A549 (cell line): ENCODE data around the gene CD79B. TPM values are rescaled to one million over a fixed set of nuclear protein-coding genes. Genes with fewer than 3 reads are reported as not detected.

Experiments used
- ATAC-seq, 2 experiments: fragments of 200-7000 bp in 1 of 2; fragments of >200 bp in 1 of 2; cut with Nextera tagmentation in 1 of 2; cut with Tn5 transposase in 1 of 2; 3 replicates each; pipeline versions ENCODE4 v1.8.0 to v1.9.1; 2018 to 2020; ENCODE audit warnings: mild to moderate bottlenecking in 1 of 2, moderate library complexity in 1 of 2
- CTCF ChIA-PET: fragments of 300-600 bp; sonication (Branson Sonifier 250); formaldehyde crosslinking; extraction: SDS; loops from one replicate; lab custom pipeline; 2021; ENCODE audit warnings: antibody characterized with exemption, inconsistent platforms; lab: Yijun Ruan, JAX
- POLR2A ChIA-PET: fragments of 350-600 bp; formaldehyde crosslinking; extraction: SDS; loops from one replicate; lab custom pipeline; 2021; ENCODE audit warnings: antibody characterized with exemption, inconsistent platforms; lab: Yijun Ruan, JAX
- DNase-seq, 2 experiments: peaks; one replicate each; pipeline versions ENCODE4 v3.0.0 to v3.0.0-alpha.2; 2011 to 2016; ENCODE audit warnings: low read depth in 1 of 2, low spot score in 1 of 2
- FAIRE-seq: peaks from 2 replicates; lab custom pipeline; 2011; peaks lifted over from hg19 to GRCh38; lab: Jason Lieb, UNC
- H3K27ac ChIP-seq, 2 experiments: fragments of >200 bp; sonication (Bioruptor Twin); formaldehyde crosslinking; 3 replicates each; pipeline ENCODE4 v1.5.1; 2016 to 2017
- H3K4me1 ChIP-seq: fragments of >200 bp; sonication (Bioruptor Twin); formaldehyde crosslinking; 3 replicates; pipeline ENCODE4 v1.6.1; 2016
- H3K4me2 ChIP-seq: fragments of >200 bp; sonication (Bioruptor Twin); formaldehyde crosslinking; 3 replicates; pipeline ENCODE4 v1.6.1; 2016
- H3K4me3 ChIP-seq: fragments of >200 bp; sonication (Bioruptor Twin); formaldehyde crosslinking; 3 replicates; pipeline ENCODE4 v1.5.1; 2016
- H3K9me3 ChIP-seq: fragments of >200 bp; sonication (Bioruptor Twin); formaldehyde crosslinking; 3 replicates; pipeline ENCODE4 v1.6.1; 2016
- CBX8 ChIP-seq: fragments of 200-600 bp; sonication (generic); IDR thresholded peaks from 2 replicates; pipeline ENCODE4 v1.6.1; 2016
- EHF ChIP-seq: fragments of 250-450 bp; sonication (Bioruptor Pico); IDR thresholded peaks from 2 replicates; pipeline ENCODE4 v1.5.0; 2020; ENCODE audit warnings: mild to moderate bottlenecking
- EHMT2 ChIP-seq: fragments of 200-600 bp; sonication (generic); IDR thresholded peaks from 2 replicates; pipeline ENCODE4 v1.6.1; 2016; ENCODE audit warnings: antibody characterized with exemption, low read depth, mild to moderate bottlenecking, moderate library complexity
- HEYL ChIP-seq: fragments of 250-450 bp; sonication (Bioruptor Pico); IDR thresholded peaks from 2 replicates; pipeline ENCODE4 v1.8.0; 2021; ENCODE audit warnings: mild to moderate bottlenecking, moderate library complexity
- HMGXB4 ChIP-seq: fragments of 250-450 bp; sonication (Bioruptor Pico); IDR thresholded peaks from 2 replicates; pipeline ENCODE4 v1.5.0; 2021; ENCODE audit warnings: mild to moderate bottlenecking, moderate library complexity, borderline replicate concordance
- HOXB13 ChIP-seq: fragments of 250-450 bp; sonication (Bioruptor Pico); IDR thresholded peaks from 2 replicates; pipeline ENCODE4 v1.5.0; 2020; ENCODE audit warnings: low read depth, mild to moderate bottlenecking, moderate library complexity
- HOXB5 ChIP-seq: fragments of 250-450 bp; sonication (Bioruptor Pico); IDR thresholded peaks from 2 replicates; pipeline ENCODE4 v1.5.0; 2020; ENCODE audit warnings: mild to moderate bottlenecking, moderate library complexity
- JUN ChIP-seq, 2 experiments: fragments of >200 bp; sonication (Bioruptor Twin); formaldehyde crosslinking; IDR thresholded peaks; 2 replicates in 1 of 2; 3 replicates in 1 of 2; pipeline ENCODE4 v1.6.1; 2016 to 2017
- KDM1A ChIP-seq: fragments of 200-600 bp; sonication (generic); IDR thresholded peaks from 2 replicates; pipeline ENCODE4 v1.6.1; 2016; ENCODE audit warnings: low read depth, mild to moderate bottlenecking
- MAZ ChIP-seq: fragments of 150-350 bp; IDR thresholded peaks from 2 replicates; pipeline ENCODE4 v1.6.1; 2014; ENCODE audit warnings: antibody characterized with exemption, low read depth, low read length, borderline replicate concordance
- PHF8 ChIP-seq: fragments of 200-600 bp; sonication (generic); IDR thresholded peaks from 2 replicates; pipeline ENCODE4 v1.6.1; 2016; ENCODE audit warnings: low read depth, mild to moderate bottlenecking, antibody characterized with exemption, moderate library complexity, borderline replicate concordance
- POLR2AphosphoS2 ChIP-seq: conservative IDR thresholded peaks from 2 replicates; pipeline ENCODE4 v1.6.1; 2012; ENCODE audit warnings: low read length, improper control_type of control experiment, inconsistent platforms
- RARB ChIP-seq: fragments of 250-450 bp; sonication (Bioruptor Pico); IDR thresholded peaks from 2 replicates; pipeline ENCODE4 v1.8.0; 2021; ENCODE audit warnings: mild to moderate bottlenecking, moderate library complexity
- REST ChIP-seq: fragments of 200-600 bp; sonication (generic); IDR thresholded peaks from 2 replicates; pipeline ENCODE4 v1.6.1; 2016; ENCODE audit warnings: antibody characterized with exemption, mild to moderate bottlenecking, moderate library complexity
- SMC3 ChIP-seq: fragments of >200 bp; sonication (Bioruptor Twin); formaldehyde crosslinking; IDR thresholded peaks from 3 replicates; pipeline ENCODE4 v1.6.1; 2018; ENCODE audit warnings: inconsistent platforms
- TFCP2L1 ChIP-seq: fragments of 250-450 bp; sonication (Bioruptor Pico); IDR thresholded peaks from 2 replicates; pipeline ENCODE4 v1.5.0; 2021; ENCODE audit warnings: mild to moderate bottlenecking
- TP53 ChIP-seq: fragments of 250-450 bp; sonication (Bioruptor Pico); IDR thresholded peaks from 2 replicates; pipeline ENCODE4 v1.5.0; 2021; ENCODE audit warnings: mild to moderate bottlenecking, moderate library complexity
- USF2 ChIP-seq: fragments of 450-650 bp; IDR thresholded peaks from 2 replicates; pipeline ENCODE4 v1.6.1; 2014; ENCODE audit warnings: antibody characterized with exemption
- ZFP36 ChIP-seq: fragments of 450-650 bp; IDR thresholded peaks from 2 replicates; pipeline ENCODE4 v1.6.1; 2014; ENCODE audit warnings: borderline replicate concordance; ENCODE audit not compliant: partially characterized antibody
- ZNF302 ChIP-seq: fragments of 250-450 bp; sonication (Bioruptor Pico); IDR thresholded peaks from 2 replicates; pipeline ENCODE4 v1.9.0; 2021; ENCODE audit warnings: inconsistent platforms, mild to moderate bottlenecking, moderate library complexity
- WGBS: methylation state at CpG from one replicate; pipeline ENCODE4 v1.1.6; 2017; ENCODE audit errors: missing lambda C conversion rate; 5-methylcytosine and 5-hydroxymethylcytosine counted together
- polyA plus RNA-seq, 4 experiments: library from polyadenylated mRNA; depleted of rRNA in 3 of 4; stranded (reverse); fragments of >200 nt; fragmentation: RNase III in 1 of 4; extraction: RNeasy Plus Mini Kit Qiagen cat#74134 plus additional on column Dnase treatment in 1 of 4; gene quantifications; 2 replicates in 3 of 4; 3 replicates in 1 of 4; pipeline ENCODE4 v1.2.3, GENCODE V29; 2011 to 2017
- TF ChIP-seq, protein P1 (sequence below): fragments of 150-350 bp; IDR thresholded peaks from 2 replicates; pipeline ENCODE4 v1.6.1; 2014; ENCODE audit warnings: low read depth, mild to moderate bottlenecking, low read length

Gene CD79B
- polyA plus RNA-seq, 2 of the 4 experiments (the other 2 are of a cell fraction): 0.14 TPM; not detected in 1

- H3K4me2 ChIP-seq: peak within 1 kb of the TSS; percentile 71
- TF ChIP-seq ZNF302 (CRISPR knock-in tag) (no peak), POLR2AphosphoS2 (no peak), EHMT2 (no peak), HEYL (no peak), TP53 (no peak), USF2 (no peak), JUN (IDR thresholded peaks at IDR 0.05) (no peak), HOXB5 (CRISPR knock-in tag) (no peak), MAZ (no peak), KDM1A (no peak), REST (no peak), RARB (no peak), HMGXB4 (no peak), EHF (CRISPR knock-in tag) (no peak)
- TF ChIP-seq, protein P1, sequence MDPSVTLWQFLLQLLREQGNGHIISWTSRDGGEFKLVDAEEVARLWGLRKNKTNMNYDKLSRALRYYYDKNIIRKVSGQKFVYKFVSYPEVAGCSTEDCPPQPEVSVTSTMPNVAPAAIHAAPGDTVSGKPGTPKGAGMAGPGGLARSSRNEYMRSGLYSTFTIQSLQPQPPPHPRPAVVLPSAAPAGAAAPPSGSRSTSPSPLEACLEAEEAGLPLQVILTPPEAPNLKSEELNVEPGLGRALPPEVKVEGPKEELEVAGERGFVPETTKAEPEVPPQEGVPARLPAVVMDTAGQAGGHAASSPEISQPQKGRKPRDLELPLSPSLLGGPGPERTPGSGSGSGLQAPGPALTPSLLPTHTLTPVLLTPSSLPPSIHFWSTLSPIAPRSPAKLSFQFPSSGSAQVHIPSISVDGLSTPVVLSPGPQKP: no peak
- no peak within 1 kb of the TSS for H3K4me3 ChIP-seq
- POLR2A ChIA-PET: interaction anchor here (1.6 kb wide), 1 partner anchor 173 kb away, joined by 5 read pairs; no protein-coding TSS in a partner anchor
- CTCF ChIA-PET: interaction anchor here (1.2 to 9.3 kb wide), 7 partner anchors 8 to 56 kb away, joined by 4 to 94 read pairs (median 10); partner anchors contain the start of gene GH1
- H3K4me1 ChIP-seq: peaks cover 19% of the 10 kb centered on the region
- ATAC-seq (no peak), DNase-seq (no peak), FAIRE-seq (no peak)
- peak within 1 kb of the TSS; percentile 49 to 68; a peak in 5 of 6 replicates for H3K27ac ChIP-seq
- no peaks in the 10 kb centered on the region for H3K9me3 ChIP-seq
- 87% methylated on average over 13 of the region's 14 CpGs for WGBS
Observed at GRCh38 chr17:63972796-63973195, 40.7 kb upstream of the CD79B start, which contains the start of gene SCN4A. TSS of gene SCN4A (minus strand) at chr17:63972918. CDS start at chr17:63972841, 77 bp downstream.

GRCh38 chr17:63969278-63969677 lies 37.1 kb upstream of the CD79B start:
- Histone ChIP-seq H3K4me2 (no peak overlapping the region), H3K4me1 (peaks cover 10% of the 10 kb centered on the region), H3K4me3 (no peak overlapping the region), H3K9me3 (no peaks in the 10 kb centered on the region), H3K27ac (no peak overlapping the region)
- FAIRE-seq: no peak
- POLR2A ChIA-PET: interaction anchor here (0.6 kb wide), 2 partner anchors 24 to 240 kb away, joined by 3 read pairs; no protein-coding TSS in a partner anchor
- 79% methylated on average over 10 of the region's 10 CpGs for WGBS
- TF ChIP-seq HOXB13 (CRISPR knock-in tag) (no peak), KDM1A (no peak), CBX8 (no peak), TP53 (no peak), ZFP36 (no peak), TFCP2L1 (no peak), SMC3 (no peak), PHF8 (no peak), MAZ (no peak)
- ATAC-seq: no peak
- no peak for DNase-seq
- CTCF ChIA-PET: interaction anchor here (0.6 to 4.3 kb wide), 7 partner anchors 16 to 165 kb away, joined by 3 to 29 read pairs (median 5); partner anchors contain the start of gene GH1
